Calu3 (cell line): ENCODE measurements around the gene FCRLB. TPM values are rescaled to one million over a fixed set of nuclear protein-coding genes. Genes with fewer than 3 reads are reported as not detected.

Experiments used
- BruUV-seq: library from RNA; stranded (reverse); fragments of 400-500 nt; replicated peaks from 2 replicates; lab custom pipeline; 2021; lab: Mats Ljungman, UMichigan
- CTCF ChIA-PET: fragments of 300-600 bp; sonication (Branson Sonifier 250); formaldehyde crosslinking; loops from one replicate; lab custom pipeline; 2022; ENCODE audit warnings: antibody characterized with exemption; lab: Charles Lee
- DNase-seq: peaks from one replicate; pipeline ENCODE4 v3.0.0; 2022
- H3K27ac Mint-ChIP-seq: one replicate; pipeline ENCODE4 v1.8.0; 2022; ENCODE audit warnings: mixed read lengths; ENCODE audit not compliant: unreplicated experiment
- H3K27me3 Mint-ChIP-seq: one replicate; pipeline ENCODE4 v1.8.0; 2022; ENCODE audit warnings: mixed read lengths; ENCODE audit not compliant: unreplicated experiment
- H3K36me3 Mint-ChIP-seq: one replicate; pipeline ENCODE4 v1.8.0; 2022; ENCODE audit warnings: mild to moderate bottlenecking, moderate library complexity, mixed read lengths; ENCODE audit not compliant: insufficient read depth, unreplicated experiment
- H3K4me1 Mint-ChIP-seq: one replicate; pipeline ENCODE4 v1.8.0; 2022; ENCODE audit warnings: mild to moderate bottlenecking, low read depth, mixed read lengths; ENCODE audit not compliant: unreplicated experiment
- H3K4me3 Mint-ChIP-seq: one replicate; pipeline ENCODE4 v1.8.0; 2022; ENCODE audit warnings: mild to moderate bottlenecking, low read depth, moderate library complexity, mixed read lengths; ENCODE audit not compliant: unreplicated experiment
- H3K9me3 Mint-ChIP-seq: one replicate; pipeline ENCODE4 v1.8.0; 2022; ENCODE audit warnings: low read depth, mixed read lengths; ENCODE audit not compliant: unreplicated experiment
- intact Hi-C: fragments of 100-400 bp; cut with micrococcal nuclease; formaldehyde crosslinking; loops from one replicate; pipeline ENCODE4 v1.10.0; 2022; ENCODE audit not compliant: unreplicated experiment
- total RNA-seq: library from RNA; stranded (reverse); gene quantifications from 2 replicates; pipeline ENCODE4 v1.2.3, GENCODE V29; 2022
- TF ChIP-seq, protein P1 (sequence below): fragments of 200-600 bp; IDR thresholded peaks from one replicate; pipeline ENCODE4 v1.8.0; 2022; ENCODE audit warnings: antibody characterized with exemption; ENCODE audit not compliant: unreplicated experiment

FCRLB gene
- total RNA-seq, 1 experiment from 2014 or later, result 1.9 TPM

DNA sequence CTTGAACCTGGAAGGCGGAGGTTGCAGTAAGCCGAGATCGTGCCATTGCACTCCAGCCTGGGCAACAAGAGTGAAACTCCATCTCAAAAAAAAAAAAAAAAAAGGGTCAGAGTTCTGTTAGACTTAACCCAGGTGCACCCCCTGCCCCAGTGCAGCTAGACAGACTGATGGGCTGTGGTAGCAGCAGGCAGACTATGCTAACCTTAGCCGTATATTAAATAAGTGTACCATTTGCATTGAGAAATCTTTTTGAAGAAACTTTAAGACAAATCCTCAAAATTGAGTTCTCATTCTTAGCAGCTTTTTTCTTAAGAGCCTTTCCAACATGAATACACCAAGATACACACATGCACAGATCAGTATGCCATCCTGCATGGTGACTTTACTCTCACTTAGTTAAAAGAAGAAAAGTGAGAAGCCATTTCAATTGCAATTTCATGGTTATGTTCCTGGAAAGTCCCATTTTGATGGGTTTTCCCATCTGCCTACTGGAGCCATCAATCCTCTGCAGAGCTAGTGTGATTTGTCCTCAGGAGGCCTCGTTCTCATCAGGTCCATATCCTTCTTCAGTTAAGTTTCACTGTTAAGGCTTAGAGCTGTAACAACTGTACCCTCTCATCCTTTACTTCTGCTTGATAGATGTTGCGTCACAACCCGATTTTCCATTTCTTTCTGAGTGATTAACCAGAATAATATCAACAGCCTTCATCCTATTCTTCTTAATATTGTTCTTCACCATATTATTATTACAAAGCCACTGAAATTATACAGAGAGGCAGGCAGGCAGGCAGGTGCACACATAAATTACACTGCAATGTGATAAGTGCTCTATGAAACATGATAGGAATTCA is 7.3 kb downstream of the FCRLB start:
- BruUV-seq, result no TSS peak
- TF ChIP-seq, protein P1, sequence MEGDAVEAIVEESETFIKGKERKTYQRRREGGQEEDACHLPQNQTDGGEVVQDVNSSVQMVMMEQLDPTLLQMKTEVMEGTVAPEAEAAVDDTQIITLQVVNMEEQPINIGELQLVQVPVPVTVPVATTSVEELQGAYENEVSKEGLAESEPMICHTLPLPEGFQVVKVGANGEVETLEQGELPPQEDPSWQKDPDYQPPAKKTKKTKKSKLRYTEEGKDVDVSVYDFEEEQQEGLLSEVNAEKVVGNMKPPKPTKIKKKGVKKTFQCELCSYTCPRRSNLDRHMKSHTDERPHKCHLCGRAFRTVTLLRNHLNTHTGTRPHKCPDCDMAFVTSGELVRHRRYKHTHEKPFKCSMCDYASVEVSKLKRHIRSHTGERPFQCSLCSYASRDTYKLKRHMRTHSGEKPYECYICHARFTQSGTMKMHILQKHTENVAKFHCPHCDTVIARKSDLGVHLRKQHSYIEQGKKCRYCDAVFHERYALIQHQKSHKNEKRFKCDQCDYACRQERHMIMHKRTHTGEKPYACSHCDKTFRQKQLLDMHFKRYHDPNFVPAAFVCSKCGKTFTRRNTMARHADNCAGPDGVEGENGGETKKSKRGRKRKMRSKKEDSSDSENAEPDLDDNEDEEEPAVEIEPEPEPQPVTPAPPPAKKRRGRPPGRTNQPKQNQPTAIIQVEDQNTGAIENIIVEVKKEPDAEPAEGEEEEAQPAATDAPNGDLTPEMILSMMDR, result no peak
- DNase-seq, result no peak
- Mint-ChIP-seq H3K36me3 (peaks cover 33% of the 10 kb centered on the region), H3K4me3 (no peak overlapping the region), H3K27me3 (no peaks in the 10 kb centered on the region), H3K27ac (no peak overlapping the region), H3K9me3 (no peaks in the 10 kb centered on the region), H3K4me1 (peaks cover 71% of the 10 kb centered on the region)
- intact Hi-C loops, result no loop called here
- CTCF ChIA-PET, result interaction anchor here (0.6 kb wide), 1 partner anchor 9 kb away, joined by 5 read pairs; no protein-coding TSS in a partner anchor

GRCh38 chr1:161730050-161730564 is 8.8 kb downstream of the FCRLB start:
- peak; percentile 27 for DNase-seq
- CTCF ChIA-PET, result no interaction called here
- Mint-ChIP-seq H3K4me1 (peaks cover 66% of the 10 kb centered on the region), H3K27me3 (no peaks in the 10 kb centered on the region), H3K4me3 (no peak overlapping the region), H3K36me3 (peaks cover 29% of the 10 kb centered on the region), H3K27ac (peak overlapping the region; percentile 17), H3K9me3 (no peaks in the 10 kb centered on the region)
- BruUV-seq, result no TSS peak
- intact Hi-C loops, result no loop called here
- TF ChIP-seq, protein P1, result no peak

DNA sequence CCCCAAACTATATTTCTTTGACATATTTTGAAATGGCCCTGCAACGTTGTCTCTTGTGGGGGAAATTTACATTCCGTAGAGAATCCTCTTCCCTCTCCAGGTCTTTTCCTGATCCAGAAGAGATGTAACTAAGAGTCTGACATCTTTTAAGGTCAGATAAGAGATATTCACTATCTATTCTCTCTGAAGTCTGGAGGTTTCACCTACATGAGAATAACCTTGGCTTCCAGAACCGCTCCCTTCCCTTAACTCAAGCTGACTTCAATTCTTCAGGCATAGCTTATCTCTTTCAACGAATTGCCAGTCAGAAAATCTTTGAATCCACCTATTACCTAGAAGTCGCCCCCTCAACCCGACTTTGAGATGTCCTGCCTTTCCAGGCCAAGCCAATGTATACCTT is 9.9 kb downstream of the FCRLB start:
- CTCF ChIA-PET, result no interaction called here
- BruUV-seq, result no TSS peak
- intact Hi-C loops, result no loop called here

DNA sequence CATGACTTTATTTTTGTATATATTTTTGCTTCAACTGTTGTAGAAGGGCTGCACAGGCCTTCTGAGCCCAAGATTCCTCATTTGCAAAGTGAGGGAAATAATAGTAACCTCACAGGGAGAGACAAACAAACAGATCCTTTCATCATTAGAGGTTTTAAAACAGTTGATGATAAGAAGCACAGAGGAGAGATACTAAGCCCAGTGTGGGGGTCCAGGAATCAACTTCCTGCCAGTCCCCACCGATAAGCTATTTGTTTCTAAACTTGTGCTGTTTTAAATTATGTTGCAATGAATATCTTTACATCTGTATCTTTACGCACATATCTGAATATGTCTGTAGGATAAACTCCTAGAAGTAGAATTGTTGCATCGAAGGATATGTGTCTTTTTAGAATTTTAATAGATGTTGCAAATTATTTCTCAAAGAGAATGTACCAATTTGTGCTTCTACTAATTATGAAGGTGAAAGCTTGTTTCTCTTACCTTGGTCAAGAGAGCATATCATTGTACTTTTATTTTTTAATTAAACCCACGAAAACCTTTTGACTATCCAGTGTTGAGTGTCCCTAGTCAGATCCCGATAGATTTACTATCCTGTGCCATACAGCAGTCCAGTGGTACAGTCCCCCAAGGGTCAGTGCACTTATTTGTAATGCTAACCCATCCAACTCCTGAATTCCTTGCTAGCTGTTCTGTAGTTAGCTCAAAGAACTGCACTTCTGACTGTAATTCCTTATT is 10.8 kb downstream of the FCRLB start:
- no peaks in the 10 kb centered on the region for H3K9me3 Mint-ChIP-seq
- H3K4me1 Mint-ChIP-seq, result peaks cover 79% of the 10 kb centered on the region
- no peak for DNase-seq
- H3K4me3 Mint-ChIP-seq, result no peak overlapping the region
- TF ChIP-seq, protein P1, result no peak
- peaks cover 9% of the 10 kb centered on the region for H3K36me3 Mint-ChIP-seq
- H3K27ac Mint-ChIP-seq, result peak overlapping the region; percentile 9
- intact Hi-C loops, result no loop called here
- CTCF ChIA-PET, result no interaction called here
- H3K27me3 Mint-ChIP-seq, result no peaks in the 10 kb centered on the region
- BruUV-seq, result no TSS peak

More for the DNA sequence above, 9.9 kb downstream of the FCRLB start:
- Mint-ChIP-seq H3K9me3 (no peaks in the 10 kb centered on the region), H3K4me3 (no peak overlapping the region), H3K4me1 (peaks cover 70% of the 10 kb centered on the region), H3K36me3 (peaks cover 19% of the 10 kb centered on the region), H3K27me3 (no peaks in the 10 kb centered on the region), H3K27ac (no peak overlapping the region)
- TF ChIP-seq, protein P1, result no peak
- DNase-seq, result no peak
